Left lobe of liver (tissue), 2 donors: ENCODE data around the gene FNDC3B. TPM values are rescaled to one million over a fixed set of nuclear protein-coding genes. Genes with fewer than 3 reads are reported as not detected.
A peak's percentile ranks its signal among the peaks of the same experiment; 100 is the strongest.

ENCODE experiments used
- ATAC-seq: fragments of 200-7000 bp; cut with Tn5 transposase; one replicate; pipeline ENCODE4 v1.9.1; 2020; ENCODE audit warnings: mild to moderate bottlenecking, moderate library complexity
- DNase-seq: peaks from one replicate; pipeline ENCODE4 v3.0.0-alpha.2; 2020; ENCODE audit warnings: low spot score
- total RNA-seq: library from RNA; stranded (reverse); gene quantifications from one replicate; pipeline ENCODE4 v1.2.1, GENCODE V29; 2021
- donor health status: DM: no; HTN: no; CAD: no; lungs with moderate emphysema.
- donor health status: DM: no; HTN: yes; CAD: no.

FNDC3B gene
- total RNA-seq, 1 donor from 2014 or later = 44.6 TPM

DNA sequence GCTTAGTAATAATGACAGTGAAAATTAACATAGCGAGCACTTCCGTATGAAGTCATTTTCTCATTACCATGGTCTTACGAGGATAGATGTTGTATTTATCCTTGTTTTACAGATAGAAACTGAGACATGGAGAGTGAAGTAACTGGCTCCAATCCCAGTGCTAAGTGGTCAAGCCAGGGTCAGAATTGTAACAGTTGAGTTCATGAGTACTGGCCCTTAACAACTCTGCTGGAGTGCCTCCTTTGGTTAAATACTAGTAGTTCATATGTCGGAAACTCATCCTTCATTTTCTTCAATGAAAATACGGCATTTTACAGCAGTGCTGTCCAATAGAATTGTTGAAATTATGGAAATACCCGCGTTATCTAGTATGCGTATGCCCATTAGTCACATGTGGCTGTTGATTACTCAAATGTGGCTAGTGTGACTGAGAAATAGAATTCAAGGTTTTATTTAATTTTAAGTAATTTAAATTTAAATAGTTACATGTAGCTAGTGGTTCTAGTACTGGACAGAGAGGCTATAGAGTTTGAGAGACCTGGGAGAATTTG lies 32.5 kb downstream of the FNDC3B start:
- ATAC-seq (no peak), DNase-seq (no peak)

DNA sequence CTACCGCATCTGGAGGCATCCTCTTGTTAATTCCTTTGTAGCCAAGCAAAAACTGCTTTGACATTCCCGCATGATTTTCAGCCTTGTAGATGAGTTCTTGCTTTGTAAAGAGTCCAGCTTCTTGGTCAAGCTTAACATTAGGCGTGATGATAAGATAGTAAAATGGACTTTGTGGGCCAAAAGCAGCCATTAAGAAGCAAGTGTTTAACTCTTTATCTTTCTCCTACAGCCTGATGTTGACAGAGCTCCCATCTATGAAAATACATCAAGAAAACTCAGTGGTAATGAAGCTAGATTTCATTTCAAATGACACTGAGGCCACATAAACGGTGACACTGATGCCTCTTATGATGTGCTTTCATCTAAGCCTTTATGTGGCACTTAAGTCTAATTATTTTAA lies 33.2 kb downstream of the FNDC3B start:
- ATAC-seq (no peak), DNase-seq (no peak)

DNA sequence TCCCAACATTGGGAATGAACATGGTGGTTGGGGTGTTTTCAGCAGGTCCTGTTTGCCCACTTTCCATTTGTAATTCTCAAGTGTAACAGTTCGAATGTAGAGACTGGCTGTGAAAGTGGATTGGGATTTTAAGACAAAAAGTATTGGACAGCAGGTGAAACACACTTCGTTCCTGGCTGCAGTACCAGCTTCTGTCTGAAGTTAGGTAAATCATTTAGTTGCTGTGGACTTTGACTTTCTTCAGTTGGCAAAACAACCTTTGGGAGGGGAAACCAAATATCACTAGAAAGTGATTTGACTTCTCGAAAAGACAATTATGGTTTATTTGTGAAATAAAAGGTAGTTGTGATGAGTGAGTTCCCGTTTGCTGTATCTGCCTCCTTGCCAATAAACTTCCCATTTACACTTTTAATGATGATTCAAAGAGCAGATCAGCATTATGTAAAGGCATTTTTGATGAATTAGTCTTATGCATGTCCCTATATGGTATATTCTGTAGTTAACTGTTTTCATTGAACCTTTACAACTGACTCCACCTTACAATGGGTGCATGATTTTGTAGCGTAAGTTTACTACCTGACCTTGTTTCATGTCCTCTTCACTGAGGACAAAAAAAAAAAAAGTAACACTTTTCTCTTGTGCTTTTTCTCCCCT lies 34.0 kb downstream of the FNDC3B start:
- ATAC-seq (peak; percentile 69), DNase-seq (no peak)

DNA sequence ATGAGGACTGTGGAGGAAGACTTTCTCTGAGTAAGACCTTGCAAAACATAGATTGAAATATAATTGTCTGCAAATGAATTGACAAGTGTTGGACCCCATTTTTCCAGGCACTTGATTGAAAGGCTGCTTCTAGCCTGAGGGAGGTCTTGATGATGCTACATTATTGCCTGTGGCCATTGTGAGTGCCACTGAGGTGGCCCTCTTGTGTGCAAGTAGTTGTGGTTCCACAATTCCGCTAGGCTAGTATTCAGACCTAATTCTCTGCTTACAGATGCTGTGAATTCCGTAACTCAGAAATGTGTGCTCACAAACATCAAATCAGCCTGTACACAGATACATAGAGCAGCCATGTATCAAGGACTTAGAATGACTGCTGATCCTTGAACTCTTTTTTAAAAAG lies 34.7 kb downstream of the FNDC3B start:
- ATAC-seq (no peak), DNase-seq (no peak)

DNA sequence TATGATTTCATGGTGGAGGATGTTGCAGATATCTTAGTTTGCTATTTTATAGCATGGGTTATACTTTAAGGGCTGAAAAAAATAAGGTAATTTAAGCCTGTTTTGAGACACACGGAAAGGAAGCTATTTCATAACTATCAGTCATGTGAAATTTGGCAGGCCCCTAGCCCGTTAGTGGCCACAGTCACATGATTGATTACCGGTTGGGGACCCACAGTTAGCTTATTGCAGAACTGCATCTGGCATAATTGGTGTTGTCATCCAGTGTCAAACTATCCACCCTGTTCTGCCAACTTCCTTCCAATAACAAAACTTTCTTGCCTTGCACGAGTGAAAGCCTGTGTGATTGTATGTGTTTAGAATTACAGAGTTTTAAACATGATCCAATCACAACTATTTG lies 35.2 kb downstream of the FNDC3B start:
- peak; percentile 70 for ATAC-seq

DNA sequence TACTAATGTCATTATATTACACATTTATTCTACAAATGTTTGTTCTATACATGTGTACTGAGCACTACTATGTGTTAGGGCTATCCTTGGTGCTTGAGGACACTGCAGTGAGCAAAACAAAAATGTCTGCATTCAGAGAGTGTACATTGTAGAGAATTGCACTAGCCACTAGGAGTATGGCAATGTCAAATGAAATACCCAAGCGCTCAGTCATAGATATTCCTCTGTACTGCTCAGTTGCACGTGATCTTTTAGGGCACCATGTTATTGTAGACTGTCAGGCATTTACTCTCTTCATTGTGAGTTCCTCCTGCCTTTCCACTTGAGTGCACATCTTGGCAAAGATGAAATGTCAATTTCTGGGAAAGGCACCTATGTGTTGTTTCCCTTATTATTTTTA lies 36.8 kb downstream of the FNDC3B start:
- ATAC-seq (no peak), DNase-seq (no peak)

More for the DNA sequence above, 35.2 kb downstream of the FNDC3B start:
- DNase-seq = peak; percentile 80

DNA sequence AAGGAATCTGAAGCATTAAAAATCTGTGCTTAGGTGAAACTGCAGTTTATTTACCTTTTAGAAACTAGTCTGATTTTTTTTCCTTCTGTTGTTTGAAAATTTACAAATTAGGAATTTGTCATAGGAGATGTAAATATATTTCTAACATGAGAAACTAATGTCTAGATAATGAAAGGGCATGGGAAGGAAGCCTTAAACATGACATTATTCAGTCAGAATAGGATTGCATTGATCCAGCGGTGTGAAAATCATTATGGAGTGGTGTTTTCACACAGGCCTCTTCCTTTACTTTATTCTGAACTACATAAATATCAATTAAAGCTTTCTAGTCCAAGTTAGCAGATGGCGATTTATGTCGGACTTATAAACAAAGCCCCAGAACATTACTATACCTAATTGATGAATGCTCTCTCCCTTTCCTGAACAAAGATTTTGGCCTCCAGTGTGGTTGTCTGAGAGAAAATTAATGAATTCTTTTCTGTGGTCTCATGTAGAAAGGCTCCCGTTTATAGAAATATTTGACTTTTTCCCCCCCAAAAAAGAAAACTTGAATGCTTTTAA lies 37.9 kb downstream of the FNDC3B start:
- ATAC-seq = no peak
- no peak for DNase-seq

DNA sequence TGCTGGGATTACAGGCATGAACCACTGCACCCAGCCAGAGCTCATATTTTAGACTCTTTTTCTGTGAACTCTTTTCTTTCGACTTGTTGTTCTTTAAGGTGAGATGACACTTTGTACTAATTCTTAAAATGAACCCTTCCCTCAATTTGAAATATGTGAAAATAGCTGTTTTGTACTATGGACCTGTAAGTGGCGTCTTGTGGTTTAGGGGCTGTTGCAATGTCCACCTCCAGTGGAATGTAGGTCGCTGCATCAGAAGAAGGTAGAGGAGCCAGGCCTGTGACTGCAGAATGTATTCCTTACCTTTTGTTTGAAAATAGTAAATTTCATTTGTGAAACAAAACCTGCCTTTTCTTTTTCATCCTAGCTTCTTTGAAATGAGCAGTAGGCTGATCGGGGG lies 38.9 kb downstream of the FNDC3B start:
- DNase-seq (no peak), ATAC-seq (no peak)

DNA sequence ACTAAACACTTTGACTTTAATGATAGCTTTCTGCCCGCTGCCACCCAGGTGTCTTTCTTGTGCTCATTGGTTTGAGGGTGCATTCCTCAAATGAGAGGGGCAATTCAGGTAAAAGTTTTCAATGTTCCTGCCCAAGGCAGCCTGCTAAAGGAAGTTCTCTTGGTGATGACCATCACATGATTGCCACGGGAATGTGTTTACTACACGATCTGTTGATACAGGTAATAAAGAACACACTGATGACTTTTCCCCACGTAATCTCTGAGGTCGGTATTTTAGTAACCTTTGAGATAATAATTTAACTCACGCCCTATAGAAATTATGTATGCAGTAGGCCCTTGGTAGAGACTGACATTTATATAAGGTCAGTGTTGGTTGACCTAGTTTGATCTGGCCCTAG lies 39.3 kb downstream of the FNDC3B start:
- DNase-seq (no peak), ATAC-seq (no peak)

DNA sequence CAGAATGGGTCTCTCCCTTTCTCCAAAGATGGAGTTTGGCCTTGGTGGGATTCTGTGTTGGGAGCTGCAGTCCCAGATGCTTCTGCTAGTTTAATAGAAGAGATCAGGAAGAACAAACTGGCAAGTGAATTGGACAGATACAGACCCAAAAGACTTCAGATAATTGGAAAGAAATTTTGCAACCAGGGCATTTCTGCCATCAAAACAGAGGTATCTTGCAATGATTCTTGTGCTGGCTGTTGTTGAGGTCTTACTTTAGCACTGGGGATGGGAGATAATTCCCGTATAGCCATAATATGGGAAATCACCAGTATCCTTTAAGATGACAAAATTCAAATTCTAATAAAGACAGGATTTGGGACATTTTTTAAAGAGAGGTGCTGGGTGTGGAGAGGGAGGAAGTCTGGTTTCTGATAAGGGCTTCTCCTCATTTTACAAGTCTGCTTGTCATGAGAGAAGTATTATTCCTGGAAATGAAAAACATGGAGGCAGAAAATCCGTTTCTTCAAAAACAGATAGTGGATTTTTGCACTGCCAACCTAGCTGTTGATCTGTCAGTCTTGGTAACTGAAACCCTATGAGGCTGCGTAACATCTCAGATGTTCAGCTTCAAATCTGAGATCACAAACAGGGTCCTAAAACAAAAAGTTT lies 40.1 kb downstream of the FNDC3B start:
- DNase-seq = no peak
- ATAC-seq = no peak

DNA sequence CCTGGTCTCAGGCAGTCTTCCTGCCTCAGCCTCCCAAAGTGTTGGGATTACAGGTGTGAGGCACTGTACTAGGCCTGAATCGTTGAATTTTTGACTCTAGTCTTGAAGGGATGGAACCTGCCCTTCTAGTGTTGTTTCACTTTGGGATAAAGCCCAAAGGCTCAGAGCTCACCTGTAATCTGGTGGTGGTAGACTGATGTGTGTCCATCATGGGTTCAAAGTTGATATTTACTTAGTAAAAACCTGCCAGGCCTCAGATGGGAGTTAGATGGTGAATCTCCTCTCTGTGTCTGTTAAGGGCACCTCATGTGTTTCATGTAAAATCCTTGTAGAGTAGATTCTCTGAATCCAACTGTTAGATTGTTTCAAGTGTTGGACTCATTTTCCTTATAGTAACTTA lies 41.1 kb downstream of the FNDC3B start:
- ATAC-seq = peak; percentile 83
- DNase-seq = no peak

DNA sequence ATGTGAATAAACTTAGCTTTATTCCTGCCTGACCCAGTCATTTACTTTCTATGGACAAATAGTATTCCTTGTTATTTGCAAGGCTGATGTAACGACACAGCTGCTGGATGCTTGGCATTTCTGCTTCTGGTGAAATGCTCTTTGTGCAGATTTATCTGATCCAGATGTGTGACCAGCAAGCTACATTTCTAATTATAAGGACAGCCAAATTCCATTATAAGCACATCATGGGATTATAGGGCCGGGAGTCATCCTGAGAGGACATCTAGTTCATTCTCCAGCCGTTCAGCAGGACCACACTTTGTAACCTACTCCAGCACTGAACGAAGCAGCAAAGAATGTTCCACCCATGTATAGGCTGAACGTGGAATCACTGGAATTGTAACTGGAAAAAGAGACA lies 42.9 kb downstream of the FNDC3B start:
- ATAC-seq = no peak
- no peak for DNase-seq

DNA sequence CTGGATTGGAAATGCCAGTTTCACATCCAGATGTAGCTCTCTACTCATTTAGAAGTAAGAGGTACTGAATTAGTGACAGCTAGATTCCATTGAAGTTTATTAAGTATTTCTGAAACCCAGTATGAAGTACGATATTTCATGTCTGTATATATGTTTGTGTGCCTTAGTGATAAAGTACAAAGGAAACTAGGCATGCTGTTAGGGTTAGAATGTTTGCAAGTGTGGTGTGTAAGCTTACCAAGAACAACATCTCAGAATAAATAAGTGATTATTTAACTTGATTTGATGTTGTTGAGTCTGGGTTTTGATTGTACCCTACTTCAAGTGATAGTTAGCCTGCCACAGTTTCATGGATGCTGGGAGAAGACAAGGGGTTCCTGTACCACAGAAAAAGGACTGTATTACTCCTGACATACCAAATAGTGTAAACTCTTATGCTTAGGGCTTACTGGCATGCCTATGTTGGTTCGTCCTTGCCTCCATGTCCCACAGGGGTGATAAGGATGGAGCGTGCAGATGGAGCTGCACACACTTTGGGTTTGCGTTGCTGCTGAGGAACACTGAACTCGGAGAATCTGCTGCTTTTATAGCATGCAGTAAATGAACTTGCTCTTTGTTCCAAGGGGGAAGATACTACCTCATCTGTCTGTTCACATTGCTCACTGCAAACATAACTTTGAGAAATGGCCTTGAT lies 43.6 kb downstream of the FNDC3B start:
- no peak for ATAC-seq
- no peak for DNase-seq

DNA sequence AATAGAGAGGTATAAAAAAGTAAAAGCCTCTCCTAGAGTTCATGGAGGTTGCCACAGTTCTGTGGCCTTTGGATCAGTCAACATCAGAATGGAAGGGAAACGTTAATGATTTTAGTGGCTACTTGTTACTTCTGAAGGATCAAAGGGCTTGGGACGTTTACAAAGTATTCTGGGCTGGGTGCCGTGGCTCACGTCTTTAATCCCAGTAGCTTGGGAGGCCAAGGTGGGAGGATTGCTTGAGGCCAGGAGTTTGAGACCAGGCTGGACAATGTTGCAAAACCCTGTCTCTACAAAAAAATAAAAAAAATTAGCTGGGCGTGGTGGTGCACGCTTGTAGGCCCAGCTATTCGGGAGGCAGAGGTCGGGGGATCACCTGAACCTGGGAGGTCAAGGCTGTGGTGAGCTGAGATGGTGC lies 44.6 kb downstream of the FNDC3B start:
- peak; percentile 73 for ATAC-seq
- peak; percentile 59 for DNase-seq

DNA sequence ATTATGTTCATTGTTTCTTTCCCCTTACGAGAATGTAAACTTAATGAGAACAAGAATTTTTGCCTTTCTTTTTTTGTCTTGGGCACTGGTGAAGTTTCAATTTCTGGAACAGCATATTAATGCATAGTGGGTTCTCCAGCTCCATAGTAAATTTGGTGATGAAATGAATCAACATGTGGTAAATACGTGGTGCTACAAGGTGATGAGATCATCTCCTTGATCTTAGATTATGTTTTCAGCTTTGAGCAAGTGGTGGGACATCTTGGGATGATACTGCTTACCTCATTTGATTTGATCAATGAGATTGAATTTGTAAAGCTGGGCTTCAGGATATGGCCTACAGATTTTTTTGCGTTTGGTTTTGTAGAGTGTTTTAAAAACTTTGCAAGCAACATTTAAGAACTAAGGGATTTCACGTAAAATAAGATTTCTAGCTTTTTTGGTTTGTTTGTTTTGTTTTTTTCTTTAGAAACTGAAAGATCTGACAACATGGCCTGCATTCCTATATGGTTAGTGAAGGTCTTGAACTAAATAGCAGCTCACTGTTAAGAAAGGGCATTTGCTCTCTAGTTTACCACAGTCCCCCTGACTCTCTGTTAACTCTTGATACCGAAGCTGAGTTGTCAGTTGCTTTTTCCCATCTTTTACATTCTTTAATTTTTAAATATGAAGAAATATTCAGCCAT lies 45.6 kb downstream of the FNDC3B start:
- DNase-seq = no peak
- no peak for ATAC-seq

DNA sequence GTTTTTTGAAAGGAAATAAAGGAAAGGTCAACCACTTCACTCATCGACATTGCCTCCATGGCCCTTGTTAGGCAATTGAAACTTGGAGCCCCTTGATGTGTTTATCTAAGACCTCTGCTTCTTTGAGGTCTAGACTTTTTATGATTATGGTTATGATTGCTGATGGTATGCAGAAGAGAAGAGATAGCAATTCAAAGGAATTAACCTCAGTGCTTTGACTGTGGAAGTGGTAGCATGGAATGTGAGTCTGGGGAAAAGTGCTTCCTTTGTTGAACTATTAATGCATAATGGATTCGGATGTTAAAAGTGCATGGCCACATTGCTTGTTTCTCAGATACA lies 46.1 kb downstream of the FNDC3B start:
- DNase-seq (no peak), ATAC-seq (no peak)

DNA sequence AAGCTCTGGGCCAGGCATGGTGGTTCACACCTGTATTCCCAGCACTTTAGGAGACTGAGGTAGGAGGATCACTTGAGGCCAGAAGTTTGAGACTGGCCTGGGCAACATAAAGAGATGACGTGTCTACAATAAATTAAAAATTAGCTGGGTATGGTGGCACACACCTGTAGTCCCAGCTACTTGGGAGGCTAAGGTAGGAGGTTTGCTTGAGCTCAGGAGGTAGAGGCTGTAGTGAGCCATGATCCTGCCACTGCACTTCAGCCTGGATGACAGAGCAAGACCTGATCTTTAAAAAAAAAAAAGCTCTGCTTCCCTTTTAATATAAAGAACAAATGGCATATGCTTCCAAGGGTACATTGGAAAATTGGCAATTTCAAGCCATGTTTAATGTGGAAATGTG lies 46.7 kb downstream of the FNDC3B start:
- DNase-seq = no peak
- ATAC-seq = no peak

DNA sequence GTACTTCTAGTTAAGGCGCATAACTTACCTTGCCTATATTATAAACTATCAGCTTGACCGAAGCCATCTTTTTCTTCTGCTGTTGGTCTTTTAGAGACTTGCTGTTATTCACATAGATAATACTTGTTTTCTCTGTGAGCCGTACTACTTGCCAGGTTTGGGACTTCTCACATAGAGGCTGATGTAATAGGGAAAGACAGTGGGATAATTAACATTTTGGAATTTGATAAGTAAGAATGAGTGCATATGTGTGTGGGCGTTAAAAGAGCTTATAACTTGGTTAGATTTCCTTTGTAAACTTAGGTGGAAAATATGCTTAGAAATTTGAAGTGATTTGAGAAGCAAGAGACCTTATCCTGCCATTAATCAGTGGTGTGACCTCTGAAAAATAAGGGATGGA lies 47.8 kb downstream of the FNDC3B start:
- no peak for ATAC-seq

DNA sequence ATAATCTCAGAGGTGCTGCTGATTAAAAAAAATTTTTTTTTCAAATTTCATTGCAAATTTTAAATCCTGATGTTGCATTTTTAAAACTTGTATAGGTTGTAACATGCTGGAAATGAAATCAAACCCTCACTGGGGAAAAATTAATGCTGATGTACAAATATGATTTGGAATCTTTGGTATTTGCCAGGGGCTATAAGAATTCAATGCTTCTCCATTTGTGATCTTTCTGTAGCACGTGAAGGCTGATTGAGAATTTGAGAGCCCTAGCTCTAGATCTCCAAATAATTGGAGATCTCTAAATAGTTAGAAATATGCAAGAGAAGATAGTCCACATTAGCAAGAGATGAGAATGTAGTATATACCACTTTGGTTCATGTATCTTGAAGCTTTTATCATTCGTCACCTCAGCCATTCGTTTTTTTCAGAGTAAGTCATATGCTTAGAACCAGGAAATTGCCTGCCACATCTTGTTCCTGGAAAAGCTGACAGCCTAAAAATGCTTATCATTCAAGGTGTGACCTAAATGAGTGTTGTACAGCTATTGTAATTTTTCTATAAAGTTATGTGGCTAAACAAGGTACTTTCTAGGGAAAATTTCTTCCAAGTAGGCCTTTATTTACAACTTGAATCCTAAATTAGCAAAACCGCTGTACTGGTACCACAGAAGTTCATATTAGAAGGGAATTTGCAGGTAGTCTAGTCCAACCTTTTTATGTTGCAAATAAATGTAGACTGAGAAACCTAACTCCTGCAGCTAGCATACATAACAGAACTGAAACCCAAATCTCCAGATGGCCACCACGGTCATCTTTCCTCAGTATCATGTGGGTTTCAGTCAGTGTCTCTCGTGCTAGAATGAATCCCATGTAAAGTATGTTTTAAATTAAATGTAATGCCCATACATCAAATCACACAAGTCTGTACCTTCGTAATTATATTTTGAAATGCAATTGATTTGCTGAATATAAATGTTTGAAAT lies 48.5 kb downstream of the FNDC3B start:
- DNase-seq = no peak
- no peak for ATAC-seq

More for the DNA sequence above, 47.8 kb downstream of the FNDC3B start:
- no peak for DNase-seq

DNA sequence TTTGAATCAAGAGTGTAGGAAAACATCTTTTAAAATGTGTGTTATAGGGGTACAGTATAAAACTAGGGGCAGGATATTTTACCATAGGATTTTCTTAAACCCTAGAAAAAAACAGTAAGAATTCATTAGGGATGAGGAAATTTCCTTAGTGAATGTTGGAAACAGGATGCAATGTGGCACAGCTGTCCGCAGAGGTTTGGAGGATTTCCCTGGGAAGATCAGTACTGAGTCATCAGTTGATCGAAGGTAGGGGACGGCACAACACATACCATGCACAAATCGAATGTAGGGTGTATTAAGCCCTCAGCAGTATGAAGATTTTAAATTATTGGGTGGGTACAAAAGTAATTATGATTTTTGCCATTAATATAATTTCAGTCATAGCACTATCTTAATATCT lies 49.9 kb downstream of the FNDC3B start:
- no peak for DNase-seq
- no peak for ATAC-seq
